GM18498 (cell line): ENCODE data around the gene TMEM120B.

Source experiments
- ATAC-seq: cut with Tn5 transposase; IDR thresholded peaks from one replicate; pipeline ENCODE4 v1.9.1; 2021; ENCODE audit warnings: mild to moderate bottlenecking, moderate library complexity; ENCODE audit not compliant: unreplicated experiment

TMEM120B gene

GRCh38 chr12:121812921-121813896 lies 100.7 kb downstream of the TMEM120B start:
- no peak for ATAC-seq

GRCh38 chr12:121813951-121814350 lies 101.4 kb downstream of the TMEM120B start:
- no peak for ATAC-seq

GRCh38 chr12:121814429-121815119 lies 102.0 kb downstream of the TMEM120B start:
- ATAC-seq: no peak

- no peak for ATAC-seq
These were observed 102.7 kb downstream of the TMEM120B start for GRCh38 chr12:121815263-121815662.

GRCh38 chr12:121816925-121817647 lies 104.5 kb downstream of the TMEM120B start:
- ATAC-seq: no peak

- ATAC-seq: no peak
These were observed 105.1 kb downstream of the TMEM120B start for GRCh38 chr12:121817648-121818043.

- ATAC-seq: no peak
These were observed 106.8 kb downstream of the TMEM120B start for GRCh38 chr12:121819212-121819949.

GRCh38 chr12:121820056-121820455 lies 107.5 kb downstream of the TMEM120B start:
- ATAC-seq: no peak

GRCh38 chr12:121822393-121823100 lies 110.0 kb downstream of the TMEM120B start:
- ATAC-seq: no peak

- no peak for ATAC-seq
These were observed 110.7 kb downstream of the TMEM120B start for GRCh38 chr12:121823101-121823726.

- no peak for ATAC-seq
These were observed 111.2 kb downstream of the TMEM120B start for GRCh38 chr12:121823727-121824115.

- ATAC-seq: no peak
These were observed 112.5 kb downstream of the TMEM120B start for GRCh38 chr12:121825041-121825523.

GRCh38 chr12:121826318-121827150 lies 114.0 kb downstream of the TMEM120B start:
- no peak for ATAC-seq

GRCh38 chr12:121827351-121828099 lies 115.0 kb downstream of the TMEM120B start:
- ATAC-seq: no peak

- ATAC-seq: no peak
These were observed 115.8 kb downstream of the TMEM120B start for GRCh38 chr12:121828306-121828705.

GRCh38 chr12:121828826-121829225 lies 116.3 kb downstream of the TMEM120B start:
- no peak for ATAC-seq

- no peak for ATAC-seq
These were observed 116.8 kb downstream of the TMEM120B start for GRCh38 chr12:121829250-121829918.
